H1 (cell line): ENCODE measurements around the gene PEAK1. TPM values are rescaled to one million over a fixed set of nuclear protein-coding genes. Genes with fewer than 3 reads are reported as not detected.

ENCODE experiments used
- HDAC6 ChIP-seq: IDR thresholded peaks from one replicate; pipeline ENCODE4 v1.7.1; 2012; ENCODE audit warnings: low read depth, mild to moderate bottlenecking, inconsistent platforms, low read length, moderate library complexity
- SP4 ChIP-seq: IDR thresholded peaks from 2 replicates; pipeline ENCODE4 v1.6.1; 2012; ENCODE audit warnings: low read length, inconsistent platforms
- TBP ChIP-seq: IDR thresholded peaks from 2 replicates; pipeline ENCODE4 v1.6.1; 2011; ENCODE audit warnings: low read depth, low read length, improper control_type of control experiment
- polyA plus RNA-seq, 7 experiments: library from polyadenylated mRNA; depleted of rRNA in 3 of 7; stranded (reverse) in 5 of 7; unstranded in 2 of 7; fragments of >200 nt in 5 of 7; fragments of 200-250 nt in 2 of 7; gene quantifications; 1 replicate in 5 of 7; 2 replicates in 1 of 7; 4 replicates in 1 of 7; pipeline versions ENCODE4 v1.2.1 to v1.2.3, GENCODE V29; 2011 to 2013; ENCODE audit warnings: missing spikeins in 2 of 7, mixed read lengths in 2 of 7
- total RNA-seq: library from RNA; stranded (reverse); fragmentation: NEBNext Ultra II Directional; extraction: Animal tissue kit (Norgen Biotek cat#: 25700); gene quantifications from 2 replicates; pipeline ENCODE4 v1.2.1, GENCODE V29; 2021
- TF ChIP-seq, protein P1 (sequence below), 3 experiments: IDR thresholded peaks; 1 replicate in 2 of 3; 2 replicates in 1 of 3; pipeline versions ENCODE4 v1.5.1 to v1.6.1; 2011; ENCODE audit warnings: low read length in 3 of 3, mild to moderate bottlenecking in 3 of 3, inconsistent platforms in 2 of 3, low read depth in 1 of 3, moderate library complexity in 1 of 3; ENCODE audit not compliant: insufficient read depth in 1 of 3; ENCODE audit errors: control extremely low read depth in 1 of 3

Gene PEAK1
- total and polyA plus RNA-seq, 2 of the 8 experiments (the other 6 are each of a cell fraction or from before 2014, with no cell fraction given) = 8.8 to 44.8 TPM

- no peak for TF ChIP-seq SP4
- TF ChIP-seq, protein P1, sequence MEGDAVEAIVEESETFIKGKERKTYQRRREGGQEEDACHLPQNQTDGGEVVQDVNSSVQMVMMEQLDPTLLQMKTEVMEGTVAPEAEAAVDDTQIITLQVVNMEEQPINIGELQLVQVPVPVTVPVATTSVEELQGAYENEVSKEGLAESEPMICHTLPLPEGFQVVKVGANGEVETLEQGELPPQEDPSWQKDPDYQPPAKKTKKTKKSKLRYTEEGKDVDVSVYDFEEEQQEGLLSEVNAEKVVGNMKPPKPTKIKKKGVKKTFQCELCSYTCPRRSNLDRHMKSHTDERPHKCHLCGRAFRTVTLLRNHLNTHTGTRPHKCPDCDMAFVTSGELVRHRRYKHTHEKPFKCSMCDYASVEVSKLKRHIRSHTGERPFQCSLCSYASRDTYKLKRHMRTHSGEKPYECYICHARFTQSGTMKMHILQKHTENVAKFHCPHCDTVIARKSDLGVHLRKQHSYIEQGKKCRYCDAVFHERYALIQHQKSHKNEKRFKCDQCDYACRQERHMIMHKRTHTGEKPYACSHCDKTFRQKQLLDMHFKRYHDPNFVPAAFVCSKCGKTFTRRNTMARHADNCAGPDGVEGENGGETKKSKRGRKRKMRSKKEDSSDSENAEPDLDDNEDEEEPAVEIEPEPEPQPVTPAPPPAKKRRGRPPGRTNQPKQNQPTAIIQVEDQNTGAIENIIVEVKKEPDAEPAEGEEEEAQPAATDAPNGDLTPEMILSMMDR (IDR thresholded peaks at IDR 0.05; ENCODE audit: control extremely low read depth in 1 of 3, insufficient read depth in 1 of 3, low read depth in 1 of 3, low read length in 3 of 3) = no peak
- TF ChIP-seq TBP = no peak
- no peak for TF ChIP-seq HDAC6
- TF ChIP-seq, all 59 proteins: peak for 0
These were observed 83.9 kb downstream of the PEAK1 start (continued) for GRCh38 chr15:77336006-77336405.
